GM18861 (cell line): Measurements from ENCODE around the gene MINK1.
"Not testable (repeated sequence)": the region's sequence is repeated elsewhere in the genome, so short reads cannot be mapped to it uniquely, and the experiment has no call there.

Experiments used
- ATAC-seq: cut with Tn5 transposase; IDR thresholded peaks from one replicate; pipeline ENCODE4 v1.9.1; 2021; ENCODE audit not compliant: unreplicated experiment

Gene MINK1

DNA sequence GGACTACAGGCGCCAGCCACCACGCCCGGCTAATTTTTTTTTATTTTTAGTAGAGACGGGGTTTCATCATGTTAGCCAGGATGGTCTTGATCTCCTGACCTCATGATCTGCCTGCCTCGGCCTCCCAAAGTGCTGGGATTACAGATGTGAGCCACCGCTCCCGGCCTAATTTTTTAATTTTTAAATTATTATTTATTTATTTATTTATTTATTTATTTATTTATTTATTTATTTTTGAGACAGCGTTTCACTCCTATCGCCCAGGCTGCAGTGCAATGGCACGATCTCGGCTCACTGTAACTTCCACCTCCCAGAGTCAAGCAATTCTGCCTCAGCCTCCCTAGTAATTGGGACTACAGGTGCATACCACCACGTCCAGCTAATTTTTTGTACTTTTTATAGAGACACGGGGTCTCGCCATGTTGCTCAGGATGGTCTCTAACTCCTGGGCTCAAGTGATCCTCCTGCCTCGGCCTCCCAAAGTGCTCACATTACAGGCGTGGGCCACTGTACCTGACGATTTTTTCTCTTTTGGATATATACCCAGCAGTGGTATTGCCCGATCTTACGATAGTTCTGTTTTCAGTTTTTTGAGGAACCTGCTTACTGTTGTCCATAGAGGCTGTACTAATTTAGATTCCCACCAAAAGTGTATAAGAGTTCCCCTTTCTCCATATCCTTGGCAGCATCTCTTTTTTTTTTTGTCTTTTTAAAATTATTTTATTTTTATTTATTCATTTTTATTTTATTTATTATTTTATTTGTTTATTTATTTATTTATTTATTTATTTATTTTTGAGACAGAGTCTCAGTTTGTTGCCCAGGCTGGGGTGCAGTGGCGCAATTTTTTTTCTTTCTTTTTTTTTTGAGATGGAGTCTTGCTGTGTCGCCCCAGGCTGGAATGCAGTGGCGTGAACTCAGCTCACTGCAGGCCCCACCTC lies 36.2 kb downstream of the MINK1 start:
- ATAC-seq: not testable (repeated sequence)

DNA sequence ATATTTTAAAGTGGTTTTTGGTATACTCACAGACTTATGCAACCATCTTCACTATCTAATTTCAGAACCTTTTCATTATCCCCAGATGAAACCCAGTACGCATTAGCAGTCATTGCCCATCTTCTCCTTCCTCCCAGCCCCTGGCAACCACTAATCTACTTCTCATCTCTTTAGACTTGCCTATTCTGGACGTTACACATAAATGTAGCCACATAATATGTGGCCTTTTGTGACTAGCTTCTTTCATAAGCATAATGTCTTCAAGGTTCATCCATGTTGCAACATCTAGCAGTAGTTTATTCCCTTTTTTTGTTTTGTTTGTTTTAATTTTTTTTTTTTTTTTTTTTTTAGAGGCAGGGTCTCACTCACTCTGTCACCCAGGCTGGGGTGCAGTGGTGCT lies 37.7 kb downstream of the MINK1 start:
- no peak for ATAC-seq

DNA sequence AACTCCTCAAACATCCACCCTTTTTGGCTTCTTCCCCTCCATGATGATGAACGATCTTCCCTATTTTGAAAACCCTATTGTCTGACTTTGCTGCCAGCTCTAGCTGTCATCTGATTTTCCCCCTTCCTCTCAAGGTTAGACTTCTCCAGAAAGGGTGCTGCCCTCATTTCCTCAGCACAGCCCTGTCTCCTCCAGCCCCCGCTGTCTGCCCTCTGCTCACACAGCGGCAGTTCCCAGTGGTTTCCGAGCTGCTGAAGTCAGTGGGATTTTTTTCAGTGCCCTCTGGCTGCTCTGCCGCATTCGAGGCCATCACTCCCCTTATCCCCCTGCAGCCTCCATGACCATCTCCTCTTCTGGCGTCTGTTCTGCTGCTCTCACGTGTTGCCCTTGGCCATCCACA lies 39.6 kb downstream of the MINK1 start:
- no peak for ATAC-seq

DNA sequence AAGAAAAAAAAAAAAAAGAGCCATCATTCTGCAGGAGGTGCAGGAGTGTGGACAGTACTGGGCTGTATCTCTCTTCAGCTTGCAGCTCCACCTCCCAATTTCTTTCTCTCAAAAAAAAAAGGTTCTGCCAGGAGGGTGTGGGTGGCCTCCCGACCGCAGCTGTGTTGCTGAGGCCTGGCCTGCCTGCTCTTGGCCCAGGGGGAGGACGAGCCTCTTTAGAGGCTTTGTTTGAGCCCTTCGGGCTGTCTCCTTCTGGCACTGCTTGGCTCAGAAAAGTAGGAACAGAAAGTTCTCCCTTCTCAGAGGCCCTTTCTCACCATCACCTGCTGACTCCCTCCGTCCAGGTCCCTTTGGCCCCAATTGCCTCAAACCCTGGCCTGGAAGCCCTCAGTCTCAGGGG lies 43.9 kb downstream of the MINK1 start:
- no peak for ATAC-seq

DNA sequence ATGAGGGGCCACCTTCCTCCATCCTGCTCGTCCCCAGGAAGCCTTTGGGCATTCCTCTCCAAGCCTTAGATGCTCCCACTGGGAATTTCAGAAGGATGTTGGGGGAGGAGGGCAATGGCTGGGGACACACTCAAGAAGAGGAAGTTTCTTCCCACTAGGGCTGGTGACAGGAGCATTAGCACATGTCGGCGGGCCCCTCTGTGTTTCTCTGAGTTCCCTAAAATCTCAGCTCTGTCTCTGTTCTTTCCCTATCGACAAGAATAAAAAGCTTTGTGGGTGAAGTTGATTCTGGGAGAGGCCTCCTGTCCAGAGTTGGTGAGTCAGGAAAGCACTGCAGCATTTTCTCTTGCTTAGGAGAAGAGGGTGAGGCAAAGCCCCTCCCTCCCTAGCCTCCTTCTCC lies 46.5 kb downstream of the MINK1 start:
- ATAC-seq: no peak

DNA sequence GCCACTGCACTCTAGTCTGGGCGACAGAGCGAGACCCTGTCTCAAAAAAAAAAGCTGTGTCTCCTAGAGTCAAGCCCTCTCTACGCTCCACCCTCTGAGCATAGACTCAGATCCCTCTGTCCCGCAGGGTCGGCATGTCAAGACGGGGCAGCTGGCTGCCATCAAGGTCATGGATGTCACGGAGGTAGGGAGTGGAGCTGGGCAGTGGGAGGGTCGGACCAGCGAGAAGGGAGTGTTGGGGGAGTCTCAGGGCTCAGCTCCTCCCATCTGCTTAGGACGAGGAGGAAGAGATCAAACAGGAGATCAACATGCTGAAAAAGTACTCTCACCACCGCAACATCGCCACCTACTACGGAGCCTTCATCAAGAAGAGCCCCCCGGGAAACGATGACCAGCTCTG lies 47.7 kb downstream of the MINK1 start:
- no peak for ATAC-seq

DNA sequence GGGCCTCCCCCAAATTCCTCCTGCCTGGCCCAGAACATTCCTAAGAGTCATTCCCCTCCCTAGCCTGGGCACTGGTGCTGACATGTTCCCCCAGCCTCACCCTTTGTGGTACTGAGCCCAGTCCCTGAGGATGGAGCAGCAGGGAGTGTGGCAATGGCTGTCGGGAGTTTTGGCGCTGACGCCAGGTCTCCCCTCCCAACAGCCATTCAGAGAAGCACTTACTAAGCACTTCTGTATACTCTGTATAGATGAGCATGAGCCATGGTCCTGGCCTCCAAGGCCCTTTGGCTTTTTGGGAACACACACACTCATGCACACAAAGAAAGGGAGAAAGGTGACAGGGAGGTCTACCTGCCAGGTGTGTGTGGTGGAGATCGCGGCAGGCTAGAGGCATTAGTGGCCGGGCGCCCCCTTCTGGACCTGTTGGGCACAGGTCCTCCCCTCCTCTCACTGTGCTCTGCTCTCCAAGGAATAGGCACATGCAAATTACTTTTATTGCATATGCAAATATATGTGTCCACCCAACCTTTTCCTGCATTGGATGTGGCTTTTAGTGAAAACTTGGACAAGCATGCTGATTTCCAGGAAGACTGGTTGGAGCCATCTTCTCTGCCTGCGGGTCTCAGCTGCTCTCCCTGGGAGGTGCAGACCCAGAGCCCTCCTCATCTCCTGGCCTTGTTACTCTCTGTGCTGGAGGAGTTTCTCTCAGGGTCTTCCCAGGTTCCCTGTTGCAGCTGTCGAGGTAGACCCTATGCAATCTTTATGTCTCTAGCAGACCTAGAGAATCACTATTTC lies 48.8 kb downstream of the MINK1 start:
- ATAC-seq: no peak

DNA sequence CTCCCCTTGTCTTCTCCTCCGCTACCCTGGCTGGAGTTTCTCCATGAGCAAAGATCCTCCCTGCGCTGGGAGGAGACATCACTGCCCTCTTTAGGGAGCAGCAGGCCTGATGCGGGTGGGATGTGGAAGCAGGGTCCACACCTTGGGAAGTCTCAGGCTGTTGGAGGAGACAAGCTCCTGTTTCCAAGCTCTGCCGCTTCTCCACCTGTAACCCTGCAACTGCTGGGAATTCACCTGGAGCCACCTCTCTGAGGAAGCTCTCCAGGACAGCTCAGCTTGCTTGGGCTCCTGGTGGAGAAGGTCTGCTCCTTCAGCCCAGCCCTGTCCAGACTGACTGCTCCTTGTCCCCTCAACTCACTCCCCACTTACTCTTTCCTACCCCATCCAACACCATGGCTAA lies 51.3 kb downstream of the MINK1 start:
- no peak for ATAC-seq

DNA sequence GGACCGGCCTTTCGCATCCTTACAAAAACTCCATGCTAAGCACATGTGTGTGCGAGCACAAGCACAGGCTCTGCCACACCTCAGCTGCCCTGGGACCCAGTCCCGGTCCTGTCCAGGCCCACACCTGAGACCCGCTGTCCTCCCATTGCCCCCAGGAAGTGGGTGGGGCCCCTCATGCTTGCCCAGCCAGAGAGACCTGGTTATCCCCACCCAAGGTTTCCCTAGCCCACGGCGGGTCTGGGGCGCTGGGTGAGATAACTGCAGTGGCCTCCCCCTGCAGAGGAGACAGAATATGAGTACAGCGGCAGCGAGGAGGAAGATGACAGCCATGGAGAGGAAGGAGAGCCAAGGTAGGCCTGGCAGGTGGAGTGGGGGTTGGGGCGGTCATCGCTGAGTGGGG lies 53.7 kb downstream of the MINK1 start:
- no peak for ATAC-seq

DNA sequence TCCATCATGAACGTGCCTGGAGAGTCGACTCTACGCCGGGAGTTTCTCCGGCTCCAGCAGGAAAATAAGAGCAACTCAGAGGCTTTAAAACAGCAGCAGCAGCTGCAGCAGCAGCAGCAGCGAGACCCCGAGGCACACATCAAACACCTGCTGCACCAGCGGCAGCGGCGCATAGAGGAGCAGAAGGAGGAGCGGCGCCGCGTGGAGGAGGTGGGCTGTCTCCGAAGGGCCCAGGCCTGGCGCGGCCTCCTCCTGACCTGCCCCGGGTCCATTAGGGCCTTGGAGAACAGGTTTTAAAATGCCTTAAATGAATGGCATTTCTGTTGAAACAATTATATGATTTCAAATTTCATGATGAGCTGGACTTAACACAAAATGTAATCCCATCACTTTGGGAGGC lies 54.4 kb downstream of the MINK1 start:
- no peak for ATAC-seq

DNA sequence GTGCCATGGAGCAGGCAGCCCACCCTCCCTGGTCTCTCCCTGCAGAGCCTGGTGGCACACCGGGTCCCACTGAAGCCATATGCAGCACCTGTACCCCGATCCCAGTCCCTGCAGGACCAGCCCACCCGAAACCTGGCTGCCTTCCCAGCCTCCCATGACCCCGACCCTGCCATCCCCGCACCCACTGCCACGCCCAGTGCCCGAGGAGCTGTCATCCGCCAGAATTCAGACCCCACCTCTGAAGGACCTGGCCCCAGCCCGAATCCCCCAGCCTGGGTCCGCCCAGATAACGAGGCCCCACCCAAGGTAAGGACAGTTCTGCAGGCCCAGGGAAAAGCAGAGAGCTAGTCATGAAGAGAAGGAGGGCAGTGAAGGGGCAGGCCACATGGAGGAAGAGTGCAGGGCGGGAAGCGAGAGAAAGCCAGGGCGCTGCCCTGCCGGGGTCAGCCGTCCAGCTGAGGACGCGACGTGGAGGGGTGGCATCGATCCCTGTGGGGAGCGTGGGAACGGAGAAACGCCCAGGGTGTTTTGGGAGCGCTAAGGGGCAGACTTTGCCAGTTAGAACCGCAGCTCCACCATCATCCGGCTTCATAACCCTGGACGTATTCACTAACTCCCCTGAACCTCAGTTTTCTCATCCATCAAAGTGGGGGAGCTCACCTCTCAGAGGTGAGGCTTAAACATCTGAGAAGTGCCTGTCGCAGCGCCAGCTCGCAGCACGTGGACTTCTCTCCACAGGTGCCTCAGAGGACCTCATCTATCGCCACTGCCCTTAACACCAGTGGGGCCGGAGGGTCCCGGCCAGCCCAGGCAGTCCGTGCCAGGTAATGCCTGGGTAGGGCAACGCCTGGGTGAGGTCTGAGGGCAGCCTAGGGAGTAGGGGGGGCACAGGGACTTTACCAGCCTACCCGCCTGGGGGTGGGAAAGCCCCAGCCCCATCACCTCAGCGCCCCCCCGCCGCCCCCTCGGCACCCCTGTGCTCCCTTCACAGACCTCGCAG lies 58.6 kb downstream of the MINK1 start:
- no peak for ATAC-seq

DNA sequence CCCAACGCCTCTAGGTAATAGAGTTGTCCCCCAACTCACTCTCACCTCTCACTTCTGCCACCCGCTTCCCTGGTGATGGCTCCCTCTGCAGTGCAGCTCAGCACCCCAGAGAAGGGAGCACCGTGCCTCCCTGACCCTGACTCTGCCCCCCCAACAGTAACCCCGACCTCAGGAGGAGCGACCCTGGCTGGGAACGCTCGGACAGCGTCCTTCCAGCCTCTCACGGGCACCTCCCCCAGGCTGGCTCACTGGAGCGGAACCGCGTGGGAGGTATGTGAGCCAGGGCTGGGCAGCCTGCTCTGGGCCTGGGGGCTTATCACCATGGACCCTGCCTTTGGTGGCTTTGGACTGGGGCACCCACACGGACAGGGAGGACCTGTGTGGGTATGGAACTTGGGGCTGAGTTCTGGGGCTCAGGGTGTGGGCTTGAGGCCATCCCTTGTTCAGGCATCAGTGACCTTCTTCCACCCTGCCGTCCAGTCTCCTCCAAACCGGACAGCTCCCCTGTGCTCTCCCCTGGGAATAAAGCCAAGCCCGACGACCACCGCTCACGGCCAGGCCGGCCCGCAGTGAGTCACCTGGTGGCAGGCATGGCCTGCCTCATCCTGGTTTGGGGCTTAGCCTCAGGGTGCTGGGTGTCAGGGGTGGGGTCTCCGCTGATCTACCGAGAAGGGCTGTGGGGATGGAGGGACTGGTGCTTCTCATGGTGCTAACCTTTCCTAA lies 59.5 kb downstream of the MINK1 start:
- no peak for ATAC-seq

DNA sequence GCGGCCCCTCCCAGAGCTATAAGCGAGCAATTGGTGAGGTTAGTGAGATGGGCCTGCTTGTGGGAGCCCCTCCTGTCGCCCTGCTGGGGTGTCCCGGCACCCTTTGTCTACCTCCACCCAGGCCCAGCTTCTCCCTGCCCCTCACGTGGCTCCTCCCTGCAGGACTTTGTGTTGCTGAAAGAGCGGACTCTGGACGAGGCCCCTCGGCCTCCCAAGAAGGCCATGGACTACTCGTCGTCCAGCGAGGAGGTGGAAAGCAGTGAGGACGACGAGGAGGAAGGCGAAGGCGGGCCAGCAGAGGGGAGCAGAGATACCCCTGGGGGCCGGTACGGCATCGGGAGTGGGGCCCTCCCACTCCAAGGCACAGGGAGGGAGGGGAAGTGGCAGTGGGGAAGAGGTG lies 60.1 kb downstream of the MINK1 start:
- no peak for ATAC-seq

DNA sequence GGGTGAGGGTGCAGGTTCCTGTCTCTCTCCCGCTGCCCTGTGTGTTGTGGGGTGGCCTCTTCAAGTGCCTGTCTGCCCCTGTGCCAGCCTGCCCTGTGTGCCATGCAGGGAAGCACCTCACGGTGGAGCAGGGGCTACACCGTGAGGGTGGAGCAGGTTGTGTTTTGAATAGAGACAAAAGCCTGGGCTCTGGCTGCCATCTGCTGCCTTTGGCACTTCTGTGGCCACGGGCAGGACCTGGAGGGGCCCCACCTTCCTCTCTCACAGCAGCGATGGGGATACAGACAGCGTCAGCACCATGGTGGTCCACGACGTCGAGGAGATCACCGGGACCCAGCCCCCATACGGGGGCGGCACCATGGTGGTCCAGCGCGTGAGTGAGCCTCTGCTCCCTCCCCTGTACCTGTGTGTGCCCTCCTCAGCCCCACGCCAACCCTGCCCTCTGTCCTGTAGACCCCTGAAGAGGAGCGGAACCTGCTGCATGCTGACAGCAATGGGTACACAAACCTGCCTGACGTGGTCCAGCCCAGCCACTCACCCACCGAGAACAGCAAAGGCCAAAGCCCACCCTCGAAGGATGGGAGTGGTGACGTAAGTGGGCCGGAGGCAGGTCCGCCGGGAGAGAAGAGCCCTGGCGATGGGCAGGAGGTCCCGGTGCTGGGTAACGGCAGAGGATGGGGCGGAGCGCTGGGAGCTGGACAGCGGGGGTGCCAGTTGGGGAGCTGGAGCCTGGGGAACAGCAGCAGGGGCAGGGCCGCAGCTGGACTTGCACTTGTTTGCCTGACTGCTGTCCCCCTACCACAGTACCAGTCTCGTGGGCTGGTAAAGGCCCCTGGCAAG lies 60.8 kb downstream of the MINK1 start:
- ATAC-seq: no peak

DNA sequence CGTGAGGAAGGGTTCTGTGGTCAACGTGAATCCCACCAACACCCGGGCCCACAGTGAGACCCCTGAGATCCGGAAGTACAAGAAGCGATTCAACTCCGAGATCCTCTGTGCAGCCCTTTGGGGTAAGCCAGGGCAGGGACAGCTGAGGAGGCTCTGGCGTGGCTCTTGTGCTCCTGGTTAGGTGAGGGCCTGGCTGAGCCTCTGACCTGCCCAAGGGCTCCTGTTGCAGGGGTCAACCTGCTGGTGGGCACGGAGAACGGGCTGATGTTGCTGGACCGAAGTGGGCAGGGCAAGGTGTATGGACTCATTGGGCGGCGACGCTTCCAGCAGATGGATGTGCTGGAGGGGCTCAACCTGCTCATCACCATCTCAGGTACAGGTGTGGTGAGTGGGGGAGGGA lies 62.0 kb downstream of the MINK1 start:
- no peak for ATAC-seq

DNA sequence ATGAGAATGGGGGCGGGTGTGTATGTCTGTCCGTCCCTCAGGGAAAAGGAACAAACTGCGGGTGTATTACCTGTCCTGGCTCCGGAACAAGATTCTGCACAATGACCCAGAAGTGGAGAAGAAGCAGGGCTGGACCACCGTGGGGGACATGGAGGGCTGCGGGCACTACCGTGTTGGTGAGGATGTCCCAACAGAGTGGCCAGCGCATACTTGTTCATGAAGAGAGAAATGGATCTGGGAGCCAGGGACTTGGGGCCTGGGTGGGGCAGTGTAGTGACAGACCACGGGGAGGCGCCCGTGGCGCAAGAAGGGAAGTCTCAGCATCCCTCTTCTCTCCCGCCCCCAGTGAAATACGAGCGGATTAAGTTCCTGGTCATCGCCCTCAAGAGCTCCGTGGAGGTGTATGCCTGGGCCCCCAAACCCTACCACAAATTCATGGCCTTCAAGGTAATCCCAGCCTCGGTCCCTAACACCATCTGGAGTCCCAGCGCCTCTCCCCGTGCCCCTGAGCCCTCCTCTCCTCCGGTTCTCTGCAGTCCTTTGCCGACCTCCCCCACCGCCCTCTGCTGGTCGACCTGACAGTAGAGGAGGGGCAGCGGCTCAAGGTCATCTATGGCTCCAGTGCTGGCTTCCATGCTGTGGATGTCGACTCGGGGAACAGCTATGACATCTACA lies 62.7 kb downstream of the MINK1 start:
- no peak for ATAC-seq

DNA sequence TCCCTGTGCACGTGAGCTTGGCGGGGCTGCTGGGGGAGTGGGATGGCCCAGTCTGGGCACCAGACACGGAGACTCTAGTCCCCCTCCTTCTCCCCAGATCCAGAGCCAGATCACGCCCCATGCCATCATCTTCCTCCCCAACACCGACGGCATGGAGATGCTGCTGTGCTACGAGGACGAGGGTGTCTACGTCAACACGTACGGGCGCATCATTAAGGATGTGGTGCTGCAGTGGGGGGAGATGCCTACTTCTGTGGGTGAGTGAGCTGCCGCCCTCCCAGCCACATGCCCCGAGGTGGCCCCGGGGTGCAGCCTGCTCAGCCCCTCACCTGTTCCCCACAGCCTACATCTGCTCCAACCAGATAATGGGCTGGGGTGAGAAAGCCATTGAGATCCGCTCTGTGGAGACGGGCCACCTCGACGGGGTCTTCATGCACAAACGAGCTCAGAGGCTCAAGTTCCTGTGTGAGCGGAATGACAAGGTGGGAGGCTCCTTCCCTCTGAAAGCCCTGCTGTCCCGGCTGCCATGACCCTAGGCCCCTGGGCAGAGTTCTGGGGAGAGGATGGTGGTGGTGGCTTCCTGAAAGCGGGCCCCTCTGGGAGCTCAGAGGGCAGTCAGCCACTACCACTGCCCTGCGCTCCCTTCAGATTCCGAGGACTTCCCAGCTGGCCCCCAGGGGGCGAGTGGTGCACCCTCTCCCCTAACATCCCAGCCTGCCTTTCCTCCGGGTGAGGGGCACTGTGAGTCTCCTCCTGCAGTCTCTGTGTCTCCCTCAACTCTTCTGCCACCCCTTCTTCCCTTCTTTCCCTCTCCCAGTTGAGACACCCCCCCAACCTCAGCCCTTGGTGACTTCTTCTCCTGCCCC lies 63.4 kb downstream of the MINK1 start:
- ATAC-seq: no peak

DNA sequence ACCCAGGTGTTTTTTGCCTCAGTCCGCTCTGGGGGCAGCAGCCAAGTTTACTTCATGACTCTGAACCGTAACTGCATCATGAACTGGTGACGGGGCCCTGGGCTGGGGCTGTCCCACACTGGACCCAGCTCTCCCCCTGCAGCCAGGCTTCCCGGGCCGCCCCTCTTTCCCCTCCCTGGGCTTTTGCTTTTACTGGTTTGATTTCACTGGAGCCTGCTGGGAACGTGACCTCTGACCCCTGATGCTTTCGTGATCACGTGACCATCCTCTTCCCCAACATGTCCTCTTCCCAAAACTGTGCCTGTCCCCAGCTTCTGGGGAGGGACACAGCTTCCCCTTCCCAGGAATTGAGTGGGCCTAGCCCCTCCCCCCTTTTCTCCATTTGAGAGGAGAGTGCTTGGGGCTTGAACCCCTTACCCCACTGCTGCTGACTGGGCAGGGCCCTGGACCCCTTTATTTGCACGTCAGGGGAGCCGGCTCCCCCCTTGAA lies 64.1 kb downstream of the MINK1 start:
- ATAC-seq: no peak
